Left ventricle myocardium inferior (tissue), 1 donor: Measurements from ENCODE around the gene ESRRG. TPM values are rescaled to one million over a fixed set of nuclear protein-coding genes. Genes with fewer than 3 reads are reported as not detected.
"Not testable (repeated sequence)": the region's sequence is repeated elsewhere in the genome, so short reads cannot be mapped to it uniquely, and the experiment has no call there.

Experiments used
- DNase-seq: peaks from one replicate; pipeline ENCODE4 v3.0.0-alpha.2; 2020
- H3K27ac ChIP-seq: fragments of 200-600 bp; replicated peaks from 2 replicates; pipeline ENCODE4 v1.8.0; 2021
- H3K27me3 ChIP-seq: fragments of 200-600 bp; 2 replicates; pipeline ENCODE4 v1.8.0; 2021; ENCODE audit warnings: low read depth
- H3K36me3 ChIP-seq: fragments of 200-600 bp; 2 replicates; pipeline ENCODE4 v1.8.0; 2021
- H3K4me1 ChIP-seq: fragments of 200-600 bp; 2 replicates; pipeline ENCODE4 v1.8.0; 2021
- H3K4me3 ChIP-seq: fragments of 200-600 bp; 2 replicates; pipeline ENCODE4 v1.8.0; 2021; ENCODE audit warnings: mild to moderate bottlenecking, moderate library complexity
- H3K9me3 ChIP-seq: fragments of 200-600 bp; replicated peaks from 2 replicates; pipeline ENCODE4 v1.8.0; 2021
- CTCF ChIP-seq: fragments of 200-600 bp; IDR thresholded peaks from 2 replicates; pipeline ENCODE4 v1.8.0; 2021; ENCODE audit warnings: antibody characterized with exemption, mild to moderate bottlenecking, borderline replicate concordance
- intact Hi-C: fragments of 100-400 bp; cut with micrococcal nuclease; formaldehyde crosslinking; loops from one replicate; pipeline ENCODE4 v1.11.0; 2022
- total RNA-seq: library from RNA; stranded (reverse); fragmentation: NEBNext Ultra II Directional; extraction: Animal tissue kit (Norgen Biotek cat#: 25700); gene quantifications from one replicate; pipeline ENCODE4 v1.2.1, GENCODE V29; 2021
- donor health status: DM: no; HTN: yes; CAD: no; lungs with severe emphysema.

The ESRRG gene
- total RNA-seq, 1 donor from 2014 or later: 58.5 TPM

GRCh38 chr1:216532251-216532798, 190.9 kb downstream of the ESRRG start:
- no peak for DNase-seq
- Histone ChIP-seq H3K4me1 (peaks cover 14% of the 10 kb centered on the region), H3K4me3 (peak overlapping the region; percentile 59), H3K27ac (no peak overlapping the region), H3K27me3 (no peaks in the 10 kb centered on the region), H3K9me3 (no peaks in the 10 kb centered on the region), H3K36me3 (no peaks in the 10 kb centered on the region)
- no peak for TF ChIP-seq CTCF
- intact Hi-C loops: no loop called here

GRCh38 chr1:216531263-216532239, 191.7 kb downstream of the ESRRG start:
- Histone ChIP-seq H3K27ac (no peak overlapping the region), H3K4me1 (peaks cover 14% of the 10 kb centered on the region), H3K9me3 (no peaks in the 10 kb centered on the region), H3K27me3 (no peaks in the 10 kb centered on the region), H3K36me3 (no peaks in the 10 kb centered on the region), H3K4me3 (peak overlapping the region; percentile 59)
- intact Hi-C loops: no loop called here
- DNase-seq: no peak
- TF ChIP-seq CTCF: no peak

- H3K9me3 ChIP-seq, H3K27ac ChIP-seq, H3K36me3 ChIP-seq, DNase-seq, H3K27me3 ChIP-seq, intact Hi-C loops, H3K4me3 ChIP-seq: not testable (repeated sequence)
- H3K4me1 ChIP-seq: peaks cover 14% of the 10 kb centered on the region
Measured at GRCh38 chr1:216529851-216530250, 193.4 kb downstream of the ESRRG start.

GRCh38 chr1:216528816-216529215, 194.4 kb downstream of the ESRRG start:
- no peaks in the 10 kb centered on the region for H3K36me3 ChIP-seq
- no peak for DNase-seq
- no peaks in the 10 kb centered on the region for H3K9me3 ChIP-seq
- H3K27ac ChIP-seq: no peak overlapping the region
- H3K4me3 ChIP-seq: no peak overlapping the region
- no peaks in the 10 kb centered on the region for H3K27me3 ChIP-seq
- intact Hi-C loops: no loop called here
- no peak for TF ChIP-seq CTCF
- H3K4me1 ChIP-seq: peaks cover 19% of the 10 kb centered on the region

GRCh38 chr1:216523449-216524190, 199.6 kb downstream of the ESRRG start:
- no peak for DNase-seq
- TF ChIP-seq CTCF: no peak
- no peak overlapping the region for H3K4me3 ChIP-seq
- no peak overlapping the region for H3K27ac ChIP-seq
- no peaks in the 10 kb centered on the region for H3K27me3 ChIP-seq
- no peaks in the 10 kb centered on the region for H3K36me3 ChIP-seq
- peaks cover 14% of the 10 kb centered on the region for H3K4me1 ChIP-seq
- intact Hi-C loops: no loop called here
- no peaks in the 10 kb centered on the region for H3K9me3 ChIP-seq
